A549 (cell line): ENCODE measurements around the gene KCND1. TPM values are rescaled to one million over a fixed set of nuclear protein-coding genes. Genes with fewer than 3 reads are reported as not detected.

Experiments
- ATAC-seq, 2 experiments: fragments of 200-7000 bp in 1 of 2; fragments of >200 bp in 1 of 2; cut with Nextera tagmentation in 1 of 2; cut with Tn5 transposase in 1 of 2; 3 replicates each; pipeline versions ENCODE4 v1.8.0 to v1.9.1; 2018 to 2020; ENCODE audit warnings: mild to moderate bottlenecking in 1 of 2, moderate library complexity in 1 of 2
- CTCF ChIA-PET: fragments of 300-600 bp; sonication (Branson Sonifier 250); formaldehyde crosslinking; extraction: SDS; loops from one replicate; lab custom pipeline; 2021; ENCODE audit warnings: antibody characterized with exemption, inconsistent platforms; lab: Yijun Ruan, JAX
- POLR2A ChIA-PET: fragments of 350-600 bp; formaldehyde crosslinking; extraction: SDS; loops from one replicate; lab custom pipeline; 2021; ENCODE audit warnings: antibody characterized with exemption, inconsistent platforms; lab: Yijun Ruan, JAX
- DNase-seq, 2 experiments: peaks; one replicate each; pipeline versions ENCODE4 v3.0.0 to v3.0.0-alpha.2; 2011 to 2016; ENCODE audit warnings: low read depth in 1 of 2, low spot score in 1 of 2
- FAIRE-seq: peaks from 2 replicates; lab custom pipeline; 2011; peaks lifted over from hg19 to GRCh38; lab: Jason Lieb, UNC
- H3K27ac ChIP-seq, 2 experiments: fragments of >200 bp; sonication (Bioruptor Twin); formaldehyde crosslinking; 3 replicates each; pipeline ENCODE4 v1.5.1; 2016 to 2017
- H3K4me1 ChIP-seq: fragments of >200 bp; sonication (Bioruptor Twin); formaldehyde crosslinking; 3 replicates; pipeline ENCODE4 v1.6.1; 2016
- H3K4me2 ChIP-seq: fragments of >200 bp; sonication (Bioruptor Twin); formaldehyde crosslinking; 3 replicates; pipeline ENCODE4 v1.6.1; 2016
- H3K4me3 ChIP-seq: fragments of >200 bp; sonication (Bioruptor Twin); formaldehyde crosslinking; 3 replicates; pipeline ENCODE4 v1.5.1; 2016
- H3K9me3 ChIP-seq: fragments of >200 bp; sonication (Bioruptor Twin); formaldehyde crosslinking; 3 replicates; pipeline ENCODE4 v1.6.1; 2016
- BCL3 ChIP-seq: fragments of >200 bp; sonication (Bioruptor Twin); formaldehyde crosslinking; IDR thresholded peaks from 3 replicates; pipeline ENCODE4 v1.6.1; 2016
- BHLHE40 ChIP-seq: IDR thresholded peaks from 2 replicates; pipeline ENCODE4 v1.6.1; 2012; ENCODE audit warnings: low read depth, low read length, inconsistent platforms
- CBX2 ChIP-seq: fragments of 200-600 bp; sonication (generic); IDR thresholded peaks from 2 replicates; pipeline ENCODE4 v1.6.1; 2016; ENCODE audit warnings: low read depth, mild to moderate bottlenecking, borderline replicate concordance
- CHD2 ChIP-seq: fragments of 150-350 bp; IDR thresholded peaks from 2 replicates; pipeline ENCODE4 v1.6.1; 2014; ENCODE audit warnings: low read length; ENCODE audit not compliant: partially characterized antibody
- CHD4 ChIP-seq: fragments of 200-600 bp; sonication (generic); IDR thresholded peaks from 2 replicates; pipeline ENCODE4 v1.6.1; 2016; ENCODE audit warnings: antibody characterized with exemption, mild to moderate bottlenecking, borderline replicate concordance
- CTCF ChIP-seq: fragments of >200 bp; sonication (Bioruptor Twin); formaldehyde crosslinking; IDR thresholded peaks from 3 replicates; pipeline ENCODE4 v1.5.1; 2016
- E2F6 ChIP-seq: IDR thresholded peaks from 2 replicates; pipeline ENCODE4 v1.6.1; 2012; ENCODE audit warnings: low read depth, borderline replicate concordance
- EHMT2 ChIP-seq: fragments of 200-600 bp; sonication (generic); IDR thresholded peaks from 2 replicates; pipeline ENCODE4 v1.6.1; 2016; ENCODE audit warnings: antibody characterized with exemption, low read depth, mild to moderate bottlenecking, moderate library complexity
- EP300 ChIP-seq, 2 experiments: fragments of >200 bp; sonication (Bioruptor Twin); formaldehyde crosslinking; IDR thresholded peaks; 2 replicates in 1 of 2; 3 replicates in 1 of 2; pipeline ENCODE4 v1.6.1; 2016 to 2017
- GATA3 ChIP-seq: IDR thresholded peaks from 2 replicates; pipeline ENCODE4 v1.6.1; 2012; ENCODE audit warnings: borderline replicate concordance
- HDAC2 ChIP-seq: fragments of 200-600 bp; sonication (generic); IDR thresholded peaks from 2 replicates; pipeline ENCODE4 v1.6.1; 2016
- HEYL ChIP-seq: fragments of 250-450 bp; sonication (Bioruptor Pico); IDR thresholded peaks from 2 replicates; pipeline ENCODE4 v1.8.0; 2021; ENCODE audit warnings: mild to moderate bottlenecking, moderate library complexity
- JUNB ChIP-seq: fragments of >200 bp; sonication (Bioruptor Twin); formaldehyde crosslinking; IDR thresholded peaks from 2 replicates; pipeline ENCODE4 v1.6.1; 2016
- KDM1A ChIP-seq: fragments of 200-600 bp; sonication (generic); IDR thresholded peaks from 2 replicates; pipeline ENCODE4 v1.6.1; 2016; ENCODE audit warnings: low read depth, mild to moderate bottlenecking
- KDM5A ChIP-seq: fragments of 200-600 bp; sonication (generic); IDR thresholded peaks from 2 replicates; pipeline ENCODE4 v1.6.1; 2016; ENCODE audit warnings: antibody characterized with exemption, mild to moderate bottlenecking
- NR3C1 ChIP-seq: fragments of >200 bp; sonication (Bioruptor Twin); formaldehyde crosslinking; IDR thresholded peaks from 3 replicates; pipeline ENCODE4 v1.6.1; 2017
- POLR2A ChIP-seq: IDR thresholded peaks from 2 replicates; pipeline ENCODE4 v1.6.1; 2012; ENCODE audit warnings: mild to moderate bottlenecking, low read length
- REST ChIP-seq: fragments of 200-600 bp; sonication (generic); IDR thresholded peaks from 2 replicates; pipeline ENCODE4 v1.6.1; 2016; ENCODE audit warnings: antibody characterized with exemption, mild to moderate bottlenecking, moderate library complexity
- SMC3 ChIP-seq: fragments of >200 bp; sonication (Bioruptor Twin); formaldehyde crosslinking; IDR thresholded peaks from 3 replicates; pipeline ENCODE4 v1.6.1; 2018; ENCODE audit warnings: inconsistent platforms
- ZNF302 ChIP-seq: fragments of 250-450 bp; sonication (Bioruptor Pico); IDR thresholded peaks from 2 replicates; pipeline ENCODE4 v1.9.0; 2021; ENCODE audit warnings: inconsistent platforms, mild to moderate bottlenecking, moderate library complexity
- ZSCAN20 ChIP-seq: fragments of 250-450 bp; sonication (Bioruptor Pico); IDR thresholded peaks from 2 replicates; pipeline ENCODE4 v1.8.0; 2022; ENCODE audit warnings: mild to moderate bottlenecking, moderate library complexity
- WGBS: methylation state at CpG from one replicate; pipeline ENCODE4 v1.1.6; 2017; ENCODE audit errors: missing lambda C conversion rate; 5-methylcytosine and 5-hydroxymethylcytosine counted together
- polyA plus RNA-seq, 4 experiments: library from polyadenylated mRNA; depleted of rRNA in 3 of 4; stranded (reverse); fragments of >200 nt; fragmentation: RNase III in 1 of 4; extraction: RNeasy Plus Mini Kit Qiagen cat#74134 plus additional on column Dnase treatment in 1 of 4; gene quantifications; 2 replicates in 3 of 4; 3 replicates in 1 of 4; pipeline ENCODE4 v1.2.3, GENCODE V29; 2011 to 2017

Gene KCND1
- polyA plus RNA-seq, 2 of the 4 experiments (the other 2 are of a cell fraction): 0.59 to 0.79 TPM

GRCh38 chrX:48927123-48927522 lies 44.5 kb downstream of the KCND1 start:
- FAIRE-seq: no peak
- no peaks in the 10 kb centered on the region for H3K9me3 ChIP-seq
- no peak for DNase-seq
- TF ChIP-seq HEYL (CRISPR knock-in tag) (no peak), CTCF (no peak), BCL3 (no peak), POLR2A (no peak), NR3C1 (no peak), ZNF302 (CRISPR knock-in tag) (no peak), CHD2 (no peak)
- H3K4me1 ChIP-seq: no peaks in the 10 kb centered on the region
- WGBS: 88% methylated on average over 5 of the region's 5 CpGs
- CTCF ChIA-PET: interaction anchor here (1.3 kb wide), 1 partner anchor 19 kb away, joined by 3 read pairs; no protein-coding TSS in a partner anchor
- no peak for ATAC-seq
- no peak overlapping the region for H3K27ac ChIP-seq
- H3K4me3 ChIP-seq: no peak overlapping the region
- H3K4me2 ChIP-seq: no peak overlapping the region
- POLR2A ChIA-PET: no interaction called here

- no peak overlapping the region for H3K4me2 ChIP-seq
Observed at GRCh38 chrX:48924270-48924669, 47.4 kb downstream of the KCND1 start.

More at GRCh38 chrX:48924270-48924669, 47.4 kb downstream of the KCND1 start:
- TF ChIP-seq E2F6 (no peak), CBX2 (no peak), HDAC2 (no peak), JUNB (no peak), REST (no peak), ZSCAN20 (no peak), KDM1A (no peak), EHMT2 (no peak), CHD4 (no peak), GATA3 (no peak), EP300 (IDR thresholded peaks at IDR 0.05) (no peak), KDM5A (no peak), BHLHE40 (no peak), BCL3 (no peak), SMC3 (no peak)
- no peaks in the 10 kb centered on the region for H3K9me3 ChIP-seq
- ATAC-seq (no peak), FAIRE-seq (no peak), DNase-seq (no peak)
- H3K4me3 ChIP-seq: no peak overlapping the region
- H3K4me1 ChIP-seq: 0 out of 3 replicates have a peak, but pooled peaks cover 2% of the 10 kb centered on the region
- 99% methylated on average over 5 of the region's 5 CpGs for WGBS
- ChIA-PET CTCF (no interaction called here), POLR2A (no interaction called here)
- H3K27ac ChIP-seq: no peak overlapping the region
